Loucy (cell line): ENCODE results near the gene PDE8A.

Experiments
- EZH2phosphoT487 ChIP-seq: fragments of 200-600 bp; IDR thresholded peaks from 2 replicates; pipeline ENCODE4 v1.6.1; 2018; ENCODE audit warnings: antibody characterized with exemption, mild to moderate bottlenecking, moderate library complexity, borderline replicate concordance
- TF ChIP-seq, protein P1 (sequence below): fragments of 200-600 bp; sonication (generic); conservative IDR thresholded peaks from 2 replicates; pipeline ENCODE4 v1.5.1; 2014; ENCODE audit warnings: mild to moderate bottlenecking, antibody characterized with exemption, low read length

GRCh38 chr15:85064710-85065109 lies 83.1 kb downstream of the PDE8A start:
- TF ChIP-seq, protein P1, sequence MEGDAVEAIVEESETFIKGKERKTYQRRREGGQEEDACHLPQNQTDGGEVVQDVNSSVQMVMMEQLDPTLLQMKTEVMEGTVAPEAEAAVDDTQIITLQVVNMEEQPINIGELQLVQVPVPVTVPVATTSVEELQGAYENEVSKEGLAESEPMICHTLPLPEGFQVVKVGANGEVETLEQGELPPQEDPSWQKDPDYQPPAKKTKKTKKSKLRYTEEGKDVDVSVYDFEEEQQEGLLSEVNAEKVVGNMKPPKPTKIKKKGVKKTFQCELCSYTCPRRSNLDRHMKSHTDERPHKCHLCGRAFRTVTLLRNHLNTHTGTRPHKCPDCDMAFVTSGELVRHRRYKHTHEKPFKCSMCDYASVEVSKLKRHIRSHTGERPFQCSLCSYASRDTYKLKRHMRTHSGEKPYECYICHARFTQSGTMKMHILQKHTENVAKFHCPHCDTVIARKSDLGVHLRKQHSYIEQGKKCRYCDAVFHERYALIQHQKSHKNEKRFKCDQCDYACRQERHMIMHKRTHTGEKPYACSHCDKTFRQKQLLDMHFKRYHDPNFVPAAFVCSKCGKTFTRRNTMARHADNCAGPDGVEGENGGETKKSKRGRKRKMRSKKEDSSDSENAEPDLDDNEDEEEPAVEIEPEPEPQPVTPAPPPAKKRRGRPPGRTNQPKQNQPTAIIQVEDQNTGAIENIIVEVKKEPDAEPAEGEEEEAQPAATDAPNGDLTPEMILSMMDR = no peak
- no peak for TF ChIP-seq EZH2phosphoT487
